Colonic mucosa (tissue), 4 donors: ENCODE measurements around the gene DACT2. TPM values are rescaled to one million over a fixed set of nuclear protein-coding genes. Genes with fewer than 3 reads are reported as not detected.

Experiments
- DNase-seq: peaks from one replicate; pipeline ENCODE4 v3.0.0-alpha.2; 2020
- H3K27ac ChIP-seq: fragments of 200-600 bp; one replicate; pipeline ENCODE4 v1.8.0; 2021
- H3K27me3 ChIP-seq: fragments of 200-600 bp; one replicate; pipeline ENCODE4 v1.8.0; 2021
- H3K36me3 ChIP-seq: fragments of 200-600 bp; one replicate; pipeline ENCODE4 v1.8.0; 2021
- H3K4me1 ChIP-seq: fragments of 200-600 bp; one replicate; pipeline ENCODE4 v1.8.0; 2021; ENCODE audit warnings: mild to moderate bottlenecking
- H3K4me3 ChIP-seq: fragments of 200-600 bp; one replicate; pipeline ENCODE4 v1.8.0; 2021
- H3K9ac ChIP-seq, 2 donors: one replicate each; pipeline ENCODE4 v1.7.0; 2013; ENCODE audit warnings: control low read depth in 2 of 2, low read depth in 2 of 2, low read length in 2 of 2
- H3K9me3 ChIP-seq: fragments of 200-600 bp; one replicate; pipeline ENCODE4 v1.8.0; 2021
- intact Hi-C: fragments of 100-400 bp; cut with DNase I; formaldehyde crosslinking; loops from one replicate; pipeline ENCODE4 v1.14.1; 2022
- total RNA-seq, 2 donors: library from RNA; stranded (reverse); fragmentation: NEBNext Ultra II Directional in 1 of 2; extraction: Animal tissue kit (Norgen Biotek cat#: 25700) in 1 of 2; gene quantifications; one replicate each; pipeline ENCODE4 v1.2.1, GENCODE V29; 2021
- TF ChIP-seq, protein P1 (sequence below): fragments of 200-600 bp; IDR thresholded peaks from one replicate; pipeline ENCODE4 v1.8.0; 2022; ENCODE audit warnings: antibody characterized with exemption, mild to moderate bottlenecking
- donor health status: healthy.
- donor health status: DM: no; HTN: no; CAD: no.
- donor health status: DM: no; HTN: no; CAD: no.

The DACT2 gene
- total RNA-seq, 2 donors from 2014 or later: 2.0 TPM

DNA sequence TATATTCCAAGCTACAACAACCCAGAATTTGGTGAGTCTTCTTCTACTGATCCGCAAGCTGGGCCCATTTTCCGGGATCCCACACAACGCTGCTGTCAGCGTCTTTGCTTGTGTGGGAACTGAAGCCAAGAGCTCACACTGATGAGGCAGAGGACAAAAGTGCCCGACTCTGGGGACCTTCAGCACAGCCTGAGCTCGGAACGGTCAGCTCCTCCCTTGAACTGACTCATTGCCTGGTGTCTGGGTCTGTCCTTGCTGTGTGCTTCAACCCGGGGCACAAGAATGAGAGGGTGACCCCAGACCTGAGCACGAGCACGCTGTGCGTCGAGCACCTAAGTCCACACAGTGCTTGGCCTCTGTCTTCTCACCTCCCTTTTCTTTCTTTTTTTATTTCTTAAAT is 33.5 kb downstream of the DACT2 start:
- Histone ChIP-seq H3K4me1 (no peaks in the 10 kb centered on the region), H3K9ac (no peak overlapping the region), H3K36me3 (no peaks in the 10 kb centered on the region), H3K4me3 (no peak overlapping the region), H3K27ac (no peak overlapping the region), H3K9me3 (no peaks in the 10 kb centered on the region), H3K27me3 (no peaks in the 10 kb centered on the region)
- TF ChIP-seq, protein P1, sequence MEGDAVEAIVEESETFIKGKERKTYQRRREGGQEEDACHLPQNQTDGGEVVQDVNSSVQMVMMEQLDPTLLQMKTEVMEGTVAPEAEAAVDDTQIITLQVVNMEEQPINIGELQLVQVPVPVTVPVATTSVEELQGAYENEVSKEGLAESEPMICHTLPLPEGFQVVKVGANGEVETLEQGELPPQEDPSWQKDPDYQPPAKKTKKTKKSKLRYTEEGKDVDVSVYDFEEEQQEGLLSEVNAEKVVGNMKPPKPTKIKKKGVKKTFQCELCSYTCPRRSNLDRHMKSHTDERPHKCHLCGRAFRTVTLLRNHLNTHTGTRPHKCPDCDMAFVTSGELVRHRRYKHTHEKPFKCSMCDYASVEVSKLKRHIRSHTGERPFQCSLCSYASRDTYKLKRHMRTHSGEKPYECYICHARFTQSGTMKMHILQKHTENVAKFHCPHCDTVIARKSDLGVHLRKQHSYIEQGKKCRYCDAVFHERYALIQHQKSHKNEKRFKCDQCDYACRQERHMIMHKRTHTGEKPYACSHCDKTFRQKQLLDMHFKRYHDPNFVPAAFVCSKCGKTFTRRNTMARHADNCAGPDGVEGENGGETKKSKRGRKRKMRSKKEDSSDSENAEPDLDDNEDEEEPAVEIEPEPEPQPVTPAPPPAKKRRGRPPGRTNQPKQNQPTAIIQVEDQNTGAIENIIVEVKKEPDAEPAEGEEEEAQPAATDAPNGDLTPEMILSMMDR: no peak
- intact Hi-C loops: no loop called here
- DNase-seq: no peak

DNA sequence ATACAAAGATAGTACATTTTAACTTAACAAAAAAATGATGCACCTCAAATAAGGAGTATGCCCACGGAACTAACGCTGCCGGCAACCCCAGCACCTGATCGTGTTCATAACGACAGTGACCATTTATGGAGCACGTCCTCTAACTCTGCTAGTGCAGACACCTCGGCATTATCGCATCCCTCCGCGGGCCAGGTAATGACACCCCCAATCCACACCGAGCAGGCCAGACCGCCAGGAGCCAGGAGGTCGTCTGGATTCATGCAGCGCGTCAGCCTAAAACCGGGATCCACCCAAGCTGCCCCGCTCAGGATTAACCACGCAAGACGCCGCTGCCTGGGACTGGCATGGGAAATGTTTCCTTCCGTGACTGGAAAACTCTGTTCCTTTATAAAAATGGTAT is 34.1 kb downstream of the DACT2 start:
- no peaks in the 10 kb centered on the region for H3K27me3 ChIP-seq
- H3K4me3 ChIP-seq: no peak overlapping the region
- H3K27ac ChIP-seq: no peak overlapping the region
- no peak for DNase-seq
- intact Hi-C loops: no loop called here
- H3K9me3 ChIP-seq: no peaks in the 10 kb centered on the region
- H3K4me1 ChIP-seq: no peaks in the 10 kb centered on the region
- no peaks in the 10 kb centered on the region for H3K36me3 ChIP-seq
- TF ChIP-seq, protein P1: no peak
- no peak overlapping the region for H3K9ac ChIP-seq

DNA sequence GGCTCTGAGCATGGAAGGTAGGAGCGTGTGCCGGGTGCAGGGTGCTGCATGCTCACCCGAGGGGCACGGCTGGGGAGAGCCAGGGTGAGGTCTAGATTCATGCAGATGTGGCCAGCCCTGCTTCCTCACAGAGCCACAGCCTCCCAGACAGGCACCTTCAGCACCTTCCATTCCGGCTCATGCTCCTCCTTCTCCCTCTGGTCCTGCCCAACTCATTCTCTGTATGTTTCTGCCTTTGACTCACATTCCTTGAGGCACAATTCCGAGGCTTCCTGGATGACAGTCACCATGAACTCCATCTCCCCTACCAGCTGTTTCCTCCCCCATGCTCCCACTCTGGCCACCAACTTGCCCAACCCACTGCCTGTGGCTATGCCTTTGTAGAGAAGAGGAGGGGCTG is 35.4 kb downstream of the DACT2 start:
- Histone ChIP-seq H3K4me3 (no peak overlapping the region), H3K27ac (no peak overlapping the region), H3K36me3 (no peaks in the 10 kb centered on the region), H3K9ac (no peak overlapping the region), H3K9me3 (no peaks in the 10 kb centered on the region), H3K27me3 (no peaks in the 10 kb centered on the region), H3K4me1 (no peaks in the 10 kb centered on the region)
- DNase-seq: no peak
- TF ChIP-seq, protein P1: no peak
- intact Hi-C loops: no loop called here

DNA sequence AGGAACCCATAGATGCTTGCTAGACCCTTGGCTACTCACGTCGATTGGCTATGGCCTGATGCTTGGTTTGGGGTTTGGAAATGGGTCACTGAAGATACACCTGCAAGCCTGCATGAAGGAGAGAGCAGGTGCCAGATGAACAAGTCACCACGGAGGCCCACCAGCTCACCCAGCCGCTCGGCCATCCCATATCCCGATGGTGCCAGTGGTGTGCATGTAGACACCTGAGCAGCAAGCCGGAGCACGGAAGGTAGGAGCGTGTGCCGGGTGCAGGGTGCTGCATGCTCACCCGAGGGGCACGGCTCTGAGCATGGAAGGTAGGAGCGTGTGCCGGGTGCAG is 35.9 kb downstream of the DACT2 start:
- no peaks in the 10 kb centered on the region for H3K36me3 ChIP-seq
- no peaks in the 10 kb centered on the region for H3K4me1 ChIP-seq
- H3K27me3 ChIP-seq: no peaks in the 10 kb centered on the region
- H3K27ac ChIP-seq: no peak overlapping the region
- no peak overlapping the region for H3K9ac ChIP-seq
- intact Hi-C loops: no loop called here
- H3K9me3 ChIP-seq: no peaks in the 10 kb centered on the region
- TF ChIP-seq, protein P1: no peak
- H3K4me3 ChIP-seq: no peak overlapping the region
- DNase-seq: no peak

DNA sequence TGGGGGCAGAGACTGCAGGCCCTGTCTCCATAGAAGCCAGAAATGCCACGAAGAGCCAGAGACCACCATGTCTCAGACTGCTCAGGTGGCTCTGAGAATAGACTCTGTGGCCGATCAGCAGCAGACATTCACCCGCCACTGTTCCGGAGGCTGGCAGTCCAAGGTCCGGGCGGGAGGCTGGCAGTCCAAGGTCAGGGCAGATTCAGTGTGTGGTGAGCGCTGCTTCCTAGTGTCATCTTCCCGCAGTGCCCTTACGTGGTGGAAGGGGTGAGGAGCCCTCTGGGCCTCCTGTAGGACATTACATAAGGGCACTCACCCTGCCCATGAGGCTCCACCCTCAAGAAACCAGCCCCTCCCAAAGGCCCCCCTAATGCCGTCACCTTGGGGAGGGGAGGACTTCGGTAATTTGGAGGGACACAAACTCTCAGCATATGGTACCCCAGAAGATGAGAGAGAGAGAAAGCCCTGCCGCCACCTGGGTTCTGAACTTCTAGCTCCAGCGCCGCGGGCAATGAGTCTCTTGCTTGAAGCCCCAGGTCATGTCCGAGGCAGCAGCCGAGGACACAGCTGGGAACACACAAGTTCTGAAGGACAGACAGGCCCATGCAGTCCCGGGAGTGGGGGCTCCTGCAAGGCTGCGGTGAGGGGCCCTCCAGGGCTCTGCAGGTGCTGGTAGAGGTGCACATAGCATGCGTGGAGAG is 36.4 kb downstream of the DACT2 start:
- no peak overlapping the region for H3K9ac ChIP-seq
- H3K27me3 ChIP-seq: no peaks in the 10 kb centered on the region
- no peak overlapping the region for H3K27ac ChIP-seq
- intact Hi-C loops: no loop called here
- H3K4me1 ChIP-seq: no peaks in the 10 kb centered on the region
- no peaks in the 10 kb centered on the region for H3K9me3 ChIP-seq
- TF ChIP-seq, protein P1: no peak
- H3K36me3 ChIP-seq: no peaks in the 10 kb centered on the region
- DNase-seq: no peak
- H3K4me3 ChIP-seq: no peak overlapping the region
